IPS-18a (cell line): ENCODE data around the gene SATB2.

Experiments
- H3K27ac ChIP-seq: one replicate; pipeline ENCODE4 v1.5.1; 2013; ENCODE audit warnings: low read length
- H3K27me3 ChIP-seq: one replicate; pipeline ENCODE4 v1.6.1; 2013; ENCODE audit warnings: mild to moderate bottlenecking, low read length; ENCODE audit not compliant: control insufficient read depth, insufficient read depth
- H3K36me3 ChIP-seq: one replicate; pipeline ENCODE4 v1.6.1; 2013; ENCODE audit warnings: low read depth, low read length; ENCODE audit not compliant: control insufficient read depth
- H3K4me1 ChIP-seq: one replicate; pipeline ENCODE4 v1.6.1; 2013; ENCODE audit warnings: low read depth, low read length; ENCODE audit not compliant: control insufficient read depth
- H3K4me3 ChIP-seq: one replicate; pipeline ENCODE4 v1.5.1; 2013; ENCODE audit warnings: low read length
- H3K9ac ChIP-seq: one replicate; pipeline ENCODE4 v1.6.1; 2013; ENCODE audit warnings: mild to moderate bottlenecking, low read length, moderate library complexity
- H3K9me3 ChIP-seq: one replicate; pipeline ENCODE4 v1.6.1; 2013; ENCODE audit warnings: low read depth, low read length; ENCODE audit not compliant: control insufficient read depth

The SATB2 gene

DNA sequence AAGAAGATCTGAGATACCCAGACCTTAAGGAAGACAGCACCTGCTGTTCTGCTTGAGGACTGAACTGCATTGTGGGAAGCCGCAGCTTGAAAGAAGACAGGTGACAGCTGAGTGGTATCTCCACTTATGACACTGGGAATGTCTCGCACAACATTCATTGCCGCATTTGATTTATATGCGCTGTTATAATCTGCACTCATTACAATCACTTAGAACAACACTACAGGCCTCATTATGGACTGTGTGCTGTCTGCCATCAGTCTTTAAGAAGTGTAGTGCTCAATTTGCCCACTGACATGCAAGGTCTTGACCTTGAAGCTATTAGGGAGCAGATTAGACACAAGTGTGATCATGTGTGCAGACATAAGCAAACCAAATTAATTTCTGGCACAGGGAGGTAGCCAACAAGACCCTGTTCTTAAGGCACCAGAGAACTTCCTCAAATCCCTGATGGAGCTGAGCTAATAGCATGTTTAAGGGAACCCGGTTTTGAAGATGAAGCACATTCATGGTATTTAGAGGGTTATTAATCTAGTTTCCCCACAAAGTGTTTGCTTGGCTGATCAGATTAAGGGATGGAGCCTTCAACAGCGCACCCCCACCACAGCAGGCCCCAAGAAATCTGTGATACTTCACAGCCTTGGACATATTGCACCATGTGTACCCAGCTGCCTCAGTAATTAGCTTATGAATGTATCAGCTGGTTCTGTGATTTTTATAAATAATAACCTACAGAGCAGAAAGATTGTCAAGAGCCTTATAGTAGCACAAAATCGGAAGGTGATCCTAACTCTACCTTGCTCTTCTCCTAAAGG, 146.8 kb downstream of the SATB2 start:
- Histone ChIP-seq H3K4me3 (no peak overlapping the region), H3K27ac (no peak overlapping the region), H3K27me3 (no peaks in the 10 kb centered on the region), H3K9me3 (no peaks in the 10 kb centered on the region), H3K4me1 (no peaks in the 10 kb centered on the region), H3K36me3 (no peaks in the 10 kb centered on the region), H3K9ac (no peak overlapping the region)

DNA sequence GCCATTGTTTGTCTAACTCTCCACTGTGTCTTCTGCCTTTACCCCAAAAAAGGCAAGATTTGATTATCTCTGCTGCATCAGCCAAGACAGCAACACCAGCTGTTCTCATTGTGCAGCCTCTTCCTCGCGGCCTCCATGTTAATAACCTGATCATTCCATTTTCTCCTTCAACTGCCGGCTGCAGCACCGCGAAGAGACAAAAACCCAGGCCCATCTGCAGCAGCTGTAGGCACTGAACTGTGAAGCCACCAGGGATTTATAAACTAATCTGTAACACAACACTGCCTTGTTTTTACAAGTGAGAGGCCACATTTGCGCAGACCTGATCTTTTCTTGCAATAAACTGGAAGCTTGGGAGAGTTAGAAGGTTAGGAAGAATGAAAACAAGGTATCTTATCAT, 147.8 kb downstream of the SATB2 start:
- no peak overlapping the region for H3K9ac ChIP-seq
- no peaks in the 10 kb centered on the region for H3K27me3 ChIP-seq
- H3K27ac ChIP-seq: no peak overlapping the region
- no peak overlapping the region for H3K4me3 ChIP-seq
- no peaks in the 10 kb centered on the region for H3K9me3 ChIP-seq
- H3K36me3 ChIP-seq: no peaks in the 10 kb centered on the region
- no peaks in the 10 kb centered on the region for H3K4me1 ChIP-seq

DNA sequence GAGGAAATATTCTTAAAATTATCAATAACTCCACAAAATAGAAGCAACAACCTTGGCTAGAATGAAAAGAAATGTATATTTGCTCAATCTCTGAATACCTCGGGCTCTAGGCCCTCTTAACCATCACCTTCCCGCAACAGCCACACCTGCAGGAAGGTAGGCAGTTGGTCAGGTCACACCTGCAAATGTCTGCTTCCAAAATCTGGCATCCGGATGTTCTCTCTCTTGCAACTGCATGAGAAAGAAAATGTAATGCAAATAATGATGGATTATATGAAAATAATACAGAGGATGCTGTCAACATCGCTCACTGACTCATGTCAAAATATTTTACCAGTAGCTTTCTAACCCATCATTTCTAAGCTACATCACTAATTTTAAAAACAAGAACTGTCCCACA, 148.3 kb downstream of the SATB2 start:
- Histone ChIP-seq H3K4me1 (no peaks in the 10 kb centered on the region), H3K9me3 (no peaks in the 10 kb centered on the region), H3K27ac (no peak overlapping the region), H3K4me3 (no peak overlapping the region), H3K36me3 (no peaks in the 10 kb centered on the region), H3K27me3 (no peaks in the 10 kb centered on the region), H3K9ac (no peak overlapping the region)

DNA sequence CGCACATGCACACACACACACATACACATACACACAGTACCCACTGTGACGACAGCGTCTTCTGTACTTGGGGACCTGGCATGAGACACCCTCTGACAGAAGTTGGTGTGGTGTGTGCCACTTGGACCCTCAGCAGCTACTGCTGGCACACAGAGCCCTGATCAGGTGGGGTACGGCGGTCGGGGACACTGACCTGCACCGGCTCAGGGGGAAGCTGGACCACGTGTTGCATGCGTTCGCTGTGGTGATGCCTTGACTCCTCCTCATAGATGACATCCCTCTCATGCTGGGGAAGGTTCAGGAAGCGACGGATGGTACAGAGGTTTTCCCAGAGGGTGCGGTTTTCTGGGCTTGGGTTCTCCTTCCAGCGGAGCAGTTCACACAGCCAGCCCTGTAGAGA, 149.2 kb downstream of the SATB2 start:
- no peak overlapping the region for H3K4me3 ChIP-seq

DNA sequence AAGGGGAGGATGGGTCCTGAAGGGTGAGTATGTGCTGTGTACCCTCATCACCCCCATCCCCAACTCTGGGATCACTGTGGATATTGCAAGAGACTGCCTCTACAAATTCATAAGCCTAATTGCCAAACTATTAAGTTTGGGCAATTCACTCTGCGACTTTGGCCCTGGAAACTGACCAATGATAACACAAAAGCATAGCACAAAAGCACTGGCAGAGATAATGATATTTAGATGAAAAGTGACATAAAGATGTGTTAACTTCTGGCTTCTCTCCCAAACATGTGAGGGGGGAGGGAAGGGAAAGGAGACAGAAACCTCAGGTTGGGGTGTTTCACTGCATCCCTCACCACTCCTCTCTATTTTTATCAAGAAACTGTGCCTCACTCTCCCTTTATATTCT, 150.3 kb downstream of the SATB2 start:
- Histone ChIP-seq H3K27me3 (no peaks in the 10 kb centered on the region), H3K36me3 (no peaks in the 10 kb centered on the region), H3K4me1 (no peaks in the 10 kb centered on the region), H3K9me3 (no peaks in the 10 kb centered on the region), H3K4me3 (no peak overlapping the region), H3K27ac (no peak overlapping the region), H3K9ac (no peak overlapping the region)

More for the DNA sequence above, 149.2 kb downstream of the SATB2 start:
- Histone ChIP-seq H3K9me3 (no peaks in the 10 kb centered on the region), H3K27ac (no peak overlapping the region), H3K4me1 (no peaks in the 10 kb centered on the region), H3K36me3 (no peaks in the 10 kb centered on the region), H3K27me3 (no peaks in the 10 kb centered on the region), H3K9ac (no peak overlapping the region)

DNA sequence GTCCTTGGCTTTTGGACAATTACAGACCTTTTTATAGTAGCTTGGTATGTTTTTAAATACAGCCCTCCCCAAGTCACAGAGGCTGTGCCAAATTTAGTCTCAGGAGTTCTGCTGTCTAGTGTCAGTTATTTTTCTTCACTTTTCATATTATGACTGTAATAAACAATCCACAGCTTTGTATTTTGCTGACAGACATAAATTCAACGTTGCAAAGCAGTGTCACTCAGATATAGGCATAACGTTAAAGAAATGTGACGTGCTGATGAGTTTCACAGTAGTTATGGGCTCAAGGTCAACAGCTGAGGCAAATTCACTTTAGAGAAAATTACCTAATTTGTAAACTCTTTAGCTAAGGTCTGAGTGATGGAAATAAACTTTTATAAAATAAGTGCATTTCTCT, 151.6 kb downstream of the SATB2 start:
- H3K4me3 ChIP-seq: no peak overlapping the region
- no peaks in the 10 kb centered on the region for H3K27me3 ChIP-seq
- H3K4me1 ChIP-seq: no peaks in the 10 kb centered on the region
- no peak overlapping the region for H3K9ac ChIP-seq
- H3K36me3 ChIP-seq: no peaks in the 10 kb centered on the region
- no peak overlapping the region for H3K27ac ChIP-seq
- no peaks in the 10 kb centered on the region for H3K9me3 ChIP-seq

DNA sequence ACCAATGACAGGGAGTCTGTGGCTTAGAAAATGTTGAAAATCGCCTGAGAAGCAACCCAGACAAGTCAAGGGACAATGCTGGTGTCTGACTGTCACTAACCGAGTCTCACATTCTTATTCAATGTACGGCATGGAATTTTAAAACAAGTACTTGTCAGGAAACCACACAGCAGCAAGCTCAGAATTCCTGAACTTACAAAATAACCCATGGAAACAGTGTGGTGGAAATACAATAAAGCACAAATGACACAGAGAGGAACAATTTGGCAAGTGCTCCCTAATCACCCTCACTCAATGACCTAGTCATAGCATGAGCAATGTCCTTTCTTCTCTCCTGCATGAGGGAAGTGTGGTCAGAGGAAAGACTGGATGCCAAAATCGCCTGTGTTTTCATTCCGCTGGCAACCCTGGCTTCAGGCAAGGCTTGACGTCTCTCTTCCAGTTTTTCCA, 154.0 kb downstream of the SATB2 start:
- Histone ChIP-seq H3K4me1 (no peaks in the 10 kb centered on the region), H3K9me3 (no peaks in the 10 kb centered on the region), H3K27ac (no peak overlapping the region), H3K9ac (no peak overlapping the region), H3K4me3 (no peak overlapping the region), H3K27me3 (no peaks in the 10 kb centered on the region), H3K36me3 (no peaks in the 10 kb centered on the region)

DNA sequence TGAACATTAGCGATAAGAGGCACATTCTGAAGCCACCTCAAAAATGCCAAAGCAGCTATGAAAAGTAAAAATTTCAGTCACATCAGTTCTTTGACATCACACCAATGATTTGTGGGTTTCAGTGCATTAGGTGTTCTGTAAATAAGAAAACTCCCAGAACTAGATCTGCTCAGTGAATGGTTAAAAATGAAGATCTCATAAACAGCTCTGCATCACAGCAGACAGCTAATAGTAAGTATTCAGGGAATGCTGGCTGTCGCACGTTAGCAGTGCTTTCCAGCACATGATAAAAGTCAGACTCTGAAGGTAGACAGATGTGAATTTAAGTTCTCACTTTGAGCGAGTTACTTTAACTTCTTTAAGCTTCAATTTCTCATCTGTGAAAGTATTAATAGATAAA, 154.9 kb downstream of the SATB2 start:
- H3K4me3 ChIP-seq: no peak overlapping the region
- no peak overlapping the region for H3K9ac ChIP-seq
- no peaks in the 10 kb centered on the region for H3K9me3 ChIP-seq
- H3K27ac ChIP-seq: no peak overlapping the region
- H3K27me3 ChIP-seq: no peaks in the 10 kb centered on the region
- H3K4me1 ChIP-seq: no peaks in the 10 kb centered on the region
- no peaks in the 10 kb centered on the region for H3K36me3 ChIP-seq

DNA sequence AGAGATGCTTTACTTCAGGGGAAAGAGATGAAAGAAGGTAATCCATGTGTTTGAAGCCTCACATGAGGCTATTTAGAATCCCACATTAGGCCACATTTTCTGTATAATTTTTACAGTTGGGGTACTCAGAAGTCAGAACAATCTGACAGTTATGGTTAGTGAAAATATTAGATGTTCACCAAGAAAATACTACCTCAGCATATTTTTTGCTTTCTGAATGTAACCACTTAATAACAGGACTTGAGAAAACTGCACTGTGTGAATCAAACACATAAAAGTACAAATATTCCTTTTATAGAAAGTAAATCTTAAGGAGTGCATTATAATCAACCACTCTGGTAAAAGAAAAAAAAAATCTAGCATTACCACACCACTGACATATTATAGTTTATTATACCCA, 169.3 kb downstream of the SATB2 start:
- Histone ChIP-seq H3K9me3 (peaks cover 5% of the 10 kb centered on the region), H3K27me3 (no peaks in the 10 kb centered on the region), H3K9ac (no peak overlapping the region), H3K4me3 (no peak overlapping the region), H3K27ac (no peak overlapping the region), H3K4me1 (no peaks in the 10 kb centered on the region), H3K36me3 (no peaks in the 10 kb centered on the region)

DNA sequence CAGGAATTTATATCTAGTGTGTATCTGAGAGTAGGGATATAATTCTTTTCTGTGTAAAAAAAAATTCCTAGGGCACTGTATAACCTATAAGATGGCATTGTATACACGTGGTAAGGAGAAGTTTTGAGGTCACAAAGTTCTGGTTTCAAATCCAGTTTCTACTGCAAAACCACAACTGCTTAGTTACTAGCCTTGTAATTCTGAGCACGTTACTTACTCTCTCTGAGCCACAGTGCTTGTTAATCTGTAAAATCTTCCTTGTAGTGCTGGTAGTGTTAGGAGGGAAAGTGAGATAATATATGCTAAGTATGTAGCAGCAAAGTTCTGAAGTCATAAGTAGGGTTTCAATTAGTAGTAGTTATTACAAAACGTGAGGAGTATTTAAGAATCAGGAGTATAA, 175.4 kb downstream of the SATB2 start:
- no peaks in the 10 kb centered on the region for H3K27me3 ChIP-seq
- peaks cover 5% of the 10 kb centered on the region for H3K9me3 ChIP-seq
- H3K9ac ChIP-seq: no peak overlapping the region
- no peaks in the 10 kb centered on the region for H3K4me1 ChIP-seq
- H3K36me3 ChIP-seq: no peaks in the 10 kb centered on the region
- no peak overlapping the region for H3K27ac ChIP-seq
- no peak overlapping the region for H3K4me3 ChIP-seq

DNA sequence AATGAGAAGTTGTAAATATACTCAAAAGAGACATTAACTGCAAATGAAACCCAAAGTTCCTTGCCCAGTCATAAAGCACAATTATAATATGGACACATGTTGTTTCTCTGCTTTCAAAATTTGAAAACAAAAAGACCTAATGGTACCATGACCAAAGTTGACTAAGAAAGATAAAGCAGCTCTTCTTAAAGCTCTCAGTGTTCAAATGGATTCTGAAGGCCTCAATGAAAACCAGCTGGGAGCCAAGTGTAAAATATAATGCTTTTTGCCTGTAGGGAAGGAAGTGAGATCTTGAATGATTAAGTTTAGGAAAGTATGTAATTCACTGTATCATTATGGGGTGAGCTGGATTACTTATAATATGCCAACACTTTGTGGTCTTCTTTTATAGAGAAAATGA, 178.6 kb downstream of the SATB2 start:
- Histone ChIP-seq H3K9me3 (peaks cover 1% of the 10 kb centered on the region), H3K27me3 (no peaks in the 10 kb centered on the region), H3K4me3 (no peak overlapping the region), H3K36me3 (no peaks in the 10 kb centered on the region), H3K27ac (no peak overlapping the region), H3K4me1 (no peaks in the 10 kb centered on the region), H3K9ac (no peak overlapping the region)

DNA sequence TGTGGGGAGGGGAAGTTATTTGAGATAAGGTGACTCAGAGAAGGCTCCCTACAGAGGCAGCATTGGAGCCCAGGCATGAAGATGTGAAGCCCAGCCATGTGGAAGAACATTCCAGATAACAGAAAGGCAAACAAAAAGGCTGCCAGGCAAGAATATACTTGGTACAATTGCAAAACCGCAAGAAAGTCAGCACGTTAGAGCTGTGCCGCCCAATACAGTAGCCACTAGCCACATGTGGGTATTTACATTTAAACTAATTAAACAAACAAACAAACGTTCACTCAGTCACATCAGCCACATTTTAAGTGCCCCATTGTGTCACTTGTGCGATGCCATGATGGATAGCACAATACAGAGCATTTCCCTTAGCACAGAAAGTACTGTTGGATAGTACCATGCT, 179.6 kb downstream of the SATB2 start:
- Histone ChIP-seq H3K27me3 (no peaks in the 10 kb centered on the region), H3K4me3 (no peak overlapping the region), H3K36me3 (no peaks in the 10 kb centered on the region), H3K9me3 (no peaks in the 10 kb centered on the region), H3K9ac (no peak overlapping the region), H3K27ac (no peak overlapping the region), H3K4me1 (no peaks in the 10 kb centered on the region)
